Measurements from ENCODE around the gene IL24. TPM values are rescaled to one million over a fixed set of nuclear protein-coding genes. Genes with fewer than 3 reads are reported as not detected.

IL24 gene
- polyA plus RNA-seq, 1 experiment = 0.25 TPM

DNA sequence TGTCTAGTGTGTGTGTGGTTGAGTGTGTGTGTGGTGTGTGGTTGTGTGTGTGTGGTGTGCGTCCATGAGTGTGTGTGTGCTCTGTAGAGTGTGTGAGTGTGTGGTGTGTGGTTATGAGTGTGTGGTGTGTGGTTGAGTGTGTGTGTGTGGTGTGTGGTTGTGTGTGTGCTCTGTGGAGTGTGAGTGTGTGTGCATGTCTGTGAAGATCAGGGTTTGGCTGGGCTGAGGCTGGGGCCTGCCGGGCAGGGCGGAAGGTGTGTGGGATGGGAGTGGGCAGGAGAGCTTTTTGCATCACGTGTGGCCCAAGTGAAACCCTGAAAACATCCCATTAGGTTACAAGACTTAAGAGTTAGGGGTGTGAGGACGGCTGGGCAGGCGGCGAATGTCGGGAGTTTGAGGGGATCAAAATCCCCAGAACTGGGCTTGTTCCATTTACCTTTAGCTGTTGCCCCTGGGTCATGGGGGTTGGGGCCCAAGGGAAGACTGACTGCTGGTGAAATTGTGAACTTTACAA is 27.4 kb downstream of the IL24 start:
- Histone ChIP-seq H3K27me3 (ENCODE audit: control insufficient read depth, insufficient read depth, low read length) (no peaks in the 10 kb centered on the region; the same call in 1 of the 2 replicates), H3K36me3 (ENCODE audit: control insufficient read depth, insufficient read depth, low read length) (no peaks in the 10 kb centered on the region), H3K4me3 (ENCODE audit: low read depth, low read length) (no peak overlapping the region)
- no peak for TF ChIP-seq CTCF (IDR thresholded peaks at IDR 0.05; ENCODE audit: insufficient read depth, low read depth, low read length)
- ChIA-PET CTCF (interaction anchor here (1.0 to 1.7 kb wide), 4 partner anchors 10 to 266 kb away, joined by 3 to 4 read pairs (median 3); no protein-coding TSS in a partner anchor), POLR2A (no interaction called here)
- no peak for DNase-seq (ENCODE audit: low read depth)

DNA sequence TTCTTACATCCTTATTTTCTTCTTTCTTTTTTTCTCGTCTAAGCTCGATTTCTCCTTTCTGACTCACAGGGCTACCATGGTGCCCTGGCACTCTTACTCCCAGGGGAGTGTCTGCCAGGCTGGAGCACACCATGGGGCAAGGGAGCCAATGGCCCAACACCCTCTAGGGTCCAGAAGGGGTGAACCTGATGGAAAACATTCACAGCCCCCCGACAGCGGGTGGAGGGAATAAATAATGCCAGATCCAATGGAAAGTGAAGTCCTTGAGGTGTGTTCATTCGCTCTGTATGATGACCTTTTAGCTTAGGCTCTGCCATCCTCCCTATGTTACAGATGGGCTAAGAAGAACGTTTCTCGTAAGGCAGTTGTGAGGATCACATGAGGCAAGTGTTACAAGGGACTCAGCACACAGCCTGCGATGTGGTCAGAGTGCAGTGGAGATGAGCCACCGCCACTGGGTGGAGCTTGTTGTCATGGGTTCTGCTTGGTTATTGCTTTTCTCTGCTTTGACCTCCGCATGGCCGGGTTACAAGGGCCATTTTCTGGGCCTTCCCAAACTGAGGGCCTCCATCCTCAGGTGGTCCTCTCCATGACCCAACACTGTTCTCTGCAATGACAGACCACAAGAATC is 28.0 kb downstream of the IL24 start:
- CTCF ChIA-PET = interaction anchor here (1.0 to 3.2 kb wide), 6 partner anchors 11 to 267 kb away, joined by 3 to 12 read pairs (median 4); no protein-coding TSS in a partner anchor
- DNase-seq (ENCODE audit: low read depth) = no peak
- Histone ChIP-seq H3K36me3 (ENCODE audit: control insufficient read depth, insufficient read depth, low read length) (no peaks in the 10 kb centered on the region), H3K4me3 (ENCODE audit: low read depth, low read length) (no peak overlapping the region), H3K27me3 (ENCODE audit: control insufficient read depth, insufficient read depth, low read length) (no peaks in the 10 kb centered on the region; the same call in 1 of the 2 replicates)
- no peak for TF ChIP-seq CTCF (IDR thresholded peaks at IDR 0.05; ENCODE audit: insufficient read depth, low read depth, low read length)
- POLR2A ChIA-PET = no interaction called here

- DNase-seq (ENCODE audit: low read depth) = no peak
- ChIA-PET POLR2A (no interaction called here), CTCF (interaction anchor here (0.8 to 3.2 kb wide), 7 partner anchors 8 to 573 kb away, joined by 3 to 12 read pairs (median 5); no protein-coding TSS in a partner anchor)
- H3K4me3 ChIP-seq (ENCODE audit: low read depth, low read length) = no peak overlapping the region
- no peaks in the 10 kb centered on the region for H3K27me3 ChIP-seq (ENCODE audit: control insufficient read depth, insufficient read depth, low read length)
- no peak for TF ChIP-seq CTCF (IDR thresholded peaks at IDR 0.05; ENCODE audit: insufficient read depth, low read depth, low read length)
- H3K36me3 ChIP-seq (ENCODE audit: control insufficient read depth, insufficient read depth, low read length) = no peaks in the 10 kb centered on the region
These were observed 29.0 kb downstream of the IL24 start for GRCh38 chr1:206926286-206926685.

DNA sequence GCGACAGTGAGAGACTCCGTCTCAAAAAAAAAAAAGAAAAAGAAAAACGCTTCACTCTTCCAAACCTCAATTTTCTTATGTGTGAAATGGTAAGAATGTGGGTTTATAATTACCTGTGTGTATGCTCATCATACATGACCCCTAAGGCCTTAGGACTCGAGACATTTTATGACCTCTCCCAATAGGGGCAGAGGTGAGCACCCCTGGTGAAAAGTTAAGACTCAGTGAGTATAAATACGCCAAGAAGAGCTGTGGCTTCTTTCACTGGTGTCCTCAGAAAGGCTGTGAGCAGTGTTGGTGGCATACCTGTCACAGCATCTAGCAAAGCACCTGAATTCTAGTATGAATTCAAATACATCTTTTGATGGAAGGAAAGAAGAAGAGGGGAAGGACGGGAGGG is 32.3 kb downstream of the IL24 start:
- no peaks in the 10 kb centered on the region for H3K36me3 ChIP-seq (ENCODE audit: control insufficient read depth, insufficient read depth, low read length)
- no peak for TF ChIP-seq CTCF (IDR thresholded peaks at IDR 0.05; ENCODE audit: insufficient read depth, low read depth, low read length)
- DNase-seq (ENCODE audit: low read depth) = no peak
- no peaks in the 10 kb centered on the region for H3K27me3 ChIP-seq (ENCODE audit: control insufficient read depth, insufficient read depth, low read length)
- ChIA-PET POLR2A (no interaction called here), CTCF (interaction anchor here (1.6 kb wide), 1 partner anchor 12 kb away, joined by 3 read pairs; no protein-coding TSS in a partner anchor)
- H3K4me3 ChIP-seq (ENCODE audit: low read depth, low read length) = no peak overlapping the region

DNA sequence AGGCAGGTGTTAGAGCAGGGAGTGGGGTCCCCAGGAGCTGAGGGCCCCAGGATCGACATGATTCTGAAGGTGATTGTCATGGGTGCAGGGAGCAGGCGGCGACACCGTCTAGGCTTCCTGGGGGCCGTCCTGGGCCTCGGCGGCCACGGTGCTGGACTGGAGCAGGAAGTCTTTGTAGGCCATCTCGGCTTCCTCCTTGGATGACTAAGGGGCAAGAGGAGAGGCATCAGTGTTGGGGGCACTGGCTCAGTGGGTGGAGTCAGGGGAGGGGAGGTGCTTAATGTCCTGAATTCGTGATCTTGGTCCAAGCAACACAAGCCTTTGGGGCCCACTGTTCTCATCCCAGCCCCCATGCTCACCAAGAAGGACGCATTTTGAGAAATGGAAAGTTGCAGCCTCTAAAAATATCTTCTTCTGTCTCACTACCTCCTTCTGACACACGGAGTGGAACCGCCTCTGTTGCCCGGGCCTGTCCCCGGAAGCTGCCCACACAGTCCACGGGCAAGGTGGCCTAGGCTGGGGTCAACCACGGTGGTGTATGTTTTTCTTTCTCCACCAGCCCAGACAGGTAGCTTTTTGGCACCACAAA is 33.1 kb downstream of the IL24 start:
- Histone ChIP-seq H3K36me3 (ENCODE audit: control insufficient read depth, insufficient read depth, low read length) (no peaks in the 10 kb centered on the region), H3K27me3 (ENCODE audit: control insufficient read depth, insufficient read depth, low read length) (no peaks in the 10 kb centered on the region), H3K4me3 (ENCODE audit: low read depth, low read length) (no peak overlapping the region)
- POLR2A ChIA-PET = no interaction called here
- TF ChIP-seq CTCF (IDR thresholded peaks at IDR 0.05; ENCODE audit: insufficient read depth, low read depth, low read length) = no peak
- CTCF ChIA-PET = interaction anchor here (1.4 to 1.8 kb wide), 3 partner anchors 9 to 52 kb away, joined by 3 to 6 read pairs (median 5); partner anchors contain the start of gene FCMR
- no peak for DNase-seq (ENCODE audit: low read depth)

Measured in BJ (cell line).